ENCODE measurements around the gene PLEKHH1.

GRCh38 chr14:67526181-67526580, 6.9 kb upstream of the PLEKHH1 start:
- TF ChIP-seq CTCF (IDR thresholded peaks at IDR 0.05; ENCODE audit: low read depth, low read length) (no peak), EZH2phosphoT487 (IDR thresholded peaks at IDR 0.05; ENCODE audit: low read depth) (no peak)
